Measurements from ENCODE around the gene PCDH9.
"Not testable (repeated sequence)": the region's sequence is repeated elsewhere in the genome, so short reads cannot be mapped to it uniquely, and the experiment has no call there.

Gene PCDH9

DNA sequence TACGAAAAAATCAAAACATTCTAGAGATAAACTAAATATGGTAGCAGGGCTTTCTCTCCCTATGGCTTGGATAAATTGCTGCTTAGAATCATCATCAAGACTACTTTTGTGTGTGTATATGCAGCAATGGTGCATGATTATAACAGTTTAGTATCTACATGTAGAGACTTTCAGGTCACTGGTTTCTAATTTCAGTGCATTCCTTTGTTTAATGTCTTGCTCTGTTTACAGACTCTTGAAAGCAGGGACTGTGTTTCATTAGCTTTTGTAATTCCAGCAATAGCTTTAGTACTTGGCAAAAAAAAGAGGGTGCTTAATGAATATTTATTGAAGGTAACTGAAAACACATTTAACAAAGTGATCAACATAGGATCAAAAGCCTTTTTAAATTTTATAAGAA lies 420.7 kb downstream of the PCDH9 start:
- no peak for DNase-seq

DNA sequence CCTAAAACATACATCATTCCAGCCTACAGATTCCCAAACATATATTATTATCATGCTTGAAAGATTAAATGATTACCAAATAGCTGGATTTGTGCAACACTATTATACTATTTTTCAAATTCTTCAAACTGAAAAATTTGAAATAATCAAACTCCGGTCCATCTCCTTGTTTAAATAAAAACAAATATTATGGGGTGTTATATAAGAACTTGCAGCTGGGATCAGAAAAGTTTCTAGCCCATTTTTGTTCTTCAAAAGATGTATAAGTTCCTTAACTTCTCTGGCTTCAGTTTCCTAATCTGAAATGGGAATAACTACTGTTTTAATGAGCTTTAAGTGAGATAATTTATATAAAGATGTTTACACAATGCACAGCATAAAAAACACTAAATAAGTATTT lies 422.9 kb downstream of the PCDH9 start:
- DNase-seq = no peak

DNA sequence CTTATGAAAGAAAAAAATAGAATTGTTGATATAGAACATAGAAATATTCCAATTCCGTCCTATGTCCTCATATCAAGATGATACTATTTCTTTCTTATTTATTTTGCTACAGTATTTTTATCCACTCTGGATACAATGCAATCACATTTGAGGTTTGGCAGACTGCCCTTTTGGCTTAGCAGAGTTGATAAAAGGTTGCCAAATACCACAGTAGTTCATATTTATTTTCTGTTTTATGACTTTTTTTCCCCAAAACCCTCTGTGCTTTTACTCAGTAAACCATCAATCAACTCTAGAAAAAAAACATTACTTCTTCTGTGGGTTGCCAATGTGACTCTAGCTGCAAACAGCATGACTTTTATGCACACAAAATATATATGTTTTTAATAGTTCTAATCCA lies 424.5 kb downstream of the PCDH9 start:
- DNase-seq = no peak

DNA sequence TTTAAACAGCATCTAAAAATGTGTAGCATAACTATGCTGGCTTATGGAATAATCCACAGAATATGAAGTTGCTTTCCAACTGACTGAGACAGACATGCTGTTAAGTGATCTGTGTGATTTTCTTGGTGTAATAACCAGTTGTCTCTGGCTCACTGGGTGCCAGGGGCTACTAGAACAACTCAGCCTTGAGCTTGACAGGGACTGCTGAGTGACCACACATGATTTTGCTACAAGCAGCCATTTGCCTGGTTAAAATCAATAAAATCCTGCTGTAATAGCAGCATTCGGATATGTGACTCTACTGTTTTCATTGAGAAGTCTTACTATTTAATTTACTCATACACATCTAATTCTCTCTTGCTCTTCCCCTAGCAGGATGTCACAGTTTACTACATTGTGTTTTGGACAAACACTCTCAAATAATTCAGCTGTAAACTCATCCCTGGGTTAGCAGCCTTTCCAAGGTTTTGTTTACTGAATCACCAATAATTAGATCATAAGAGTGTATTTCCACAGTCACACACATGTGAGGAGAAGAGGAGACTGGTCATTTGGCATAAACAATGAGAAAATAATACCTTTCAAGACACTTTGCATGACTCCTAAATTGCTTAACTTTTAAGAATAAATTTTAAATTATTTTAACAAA lies 426.2 kb downstream of the PCDH9 start:
- no peak for DNase-seq

DNA sequence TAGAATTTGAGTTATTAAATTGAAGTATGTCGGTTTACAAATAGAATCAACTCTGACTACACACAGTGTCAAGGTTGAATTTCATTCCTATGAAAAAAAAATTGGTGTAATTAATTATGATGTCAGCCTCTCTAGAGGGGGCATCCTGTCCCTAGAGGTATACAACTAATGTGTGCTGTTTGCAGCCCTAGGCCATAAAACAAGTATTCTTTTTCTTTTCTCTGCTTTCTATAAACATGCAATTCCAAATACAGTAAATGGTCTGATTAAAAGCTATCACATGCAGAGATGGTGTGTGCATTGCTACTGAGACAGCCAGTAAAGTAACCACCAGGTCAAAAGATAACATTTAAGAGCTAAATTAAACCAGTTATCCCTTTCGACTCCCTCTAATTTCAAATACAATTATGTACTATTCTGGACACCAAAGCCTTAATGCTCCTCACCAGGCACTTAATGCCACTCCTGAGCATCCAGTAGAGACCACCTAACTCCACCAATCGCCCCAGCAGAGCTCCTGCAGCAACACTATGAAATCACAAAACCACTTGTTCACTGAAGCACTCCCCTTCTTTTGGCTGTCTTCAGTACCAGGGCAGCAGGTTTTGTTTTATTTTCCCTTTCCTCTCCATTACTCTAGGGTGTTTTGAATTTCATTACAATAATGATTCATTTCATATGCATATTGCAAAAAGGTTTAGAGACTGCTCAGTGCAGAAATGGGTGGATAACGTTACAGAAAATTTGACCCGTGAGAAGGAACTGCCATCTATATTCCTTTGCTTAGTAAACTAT lies 426.9 kb downstream of the PCDH9 start:
- no peak for DNase-seq

DNA sequence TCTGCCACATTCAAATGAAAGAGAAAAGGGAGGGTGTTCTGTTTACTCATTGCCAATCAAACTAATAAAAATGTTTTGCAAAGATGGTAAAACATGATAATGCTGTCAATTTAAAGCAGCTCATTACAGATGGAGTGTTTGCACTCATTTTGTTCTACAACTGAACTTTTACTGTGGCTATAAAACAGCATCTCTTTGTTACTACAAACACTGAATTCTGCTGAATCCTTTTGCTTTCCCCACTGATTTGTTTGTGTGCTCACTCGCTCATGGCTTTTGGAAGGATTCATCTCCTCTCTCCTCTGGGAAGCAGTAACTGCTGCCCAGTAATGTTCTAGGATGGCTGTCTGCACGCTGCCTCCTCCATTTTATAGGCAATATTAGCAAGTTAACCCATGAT lies 434.5 kb downstream of the PCDH9 start:
- no peak for DNase-seq

- no peak for DNase-seq
Observed at GRCh38 chr13:66794340-66795031, 435.6 kb downstream of the PCDH9 start.

DNA sequence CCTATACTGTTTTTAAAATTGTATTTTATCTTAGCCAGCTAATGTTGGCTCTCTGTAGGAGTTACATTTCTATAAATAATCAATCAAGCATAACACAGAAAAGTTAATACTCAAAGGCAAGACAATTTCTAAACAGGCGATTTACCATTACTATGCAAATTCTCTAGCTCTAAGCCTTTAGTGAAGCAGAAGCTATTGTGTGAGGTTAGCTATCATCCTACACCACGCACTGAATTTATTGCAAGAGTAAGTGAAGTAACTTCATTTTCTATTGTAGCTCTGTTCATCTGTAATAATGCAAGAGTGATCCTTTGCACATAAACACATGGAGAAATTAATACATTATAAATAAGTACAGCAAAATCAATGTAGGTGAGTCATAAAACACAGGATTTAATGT lies 439.3 kb downstream of the PCDH9 start:
- DNase-seq = no peak

DNA sequence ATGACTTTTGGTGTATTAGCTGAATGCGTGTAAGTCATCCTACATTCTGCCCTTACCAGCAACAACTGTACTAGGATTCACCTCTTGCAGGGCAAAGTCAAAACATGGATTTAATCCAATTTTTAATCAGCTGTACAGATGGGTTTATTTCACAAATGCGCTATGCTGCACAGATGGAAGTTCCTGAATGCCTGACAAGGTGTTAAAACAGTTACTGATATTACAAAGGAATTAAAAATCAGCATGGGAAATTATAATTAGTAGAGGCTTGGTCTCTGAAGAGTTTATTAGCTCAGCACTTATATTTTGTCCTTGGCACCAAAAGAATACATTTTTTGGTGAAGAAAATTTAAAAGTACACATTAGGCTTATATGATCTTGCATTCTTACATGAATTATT lies 448.9 kb downstream of the PCDH9 start:
- no peak for DNase-seq

GRCh38 chr13:66780814-66781213 lies 449.3 kb downstream of the PCDH9 start:
- no peak for DNase-seq

- DNase-seq = no peak
Observed at GRCh38 chr13:66778461-66778860, 451.7 kb downstream of the PCDH9 start.

GRCh38 chr13:66775196-66775595 lies 454.9 kb downstream of the PCDH9 start:
- DNase-seq = no peak

DNA sequence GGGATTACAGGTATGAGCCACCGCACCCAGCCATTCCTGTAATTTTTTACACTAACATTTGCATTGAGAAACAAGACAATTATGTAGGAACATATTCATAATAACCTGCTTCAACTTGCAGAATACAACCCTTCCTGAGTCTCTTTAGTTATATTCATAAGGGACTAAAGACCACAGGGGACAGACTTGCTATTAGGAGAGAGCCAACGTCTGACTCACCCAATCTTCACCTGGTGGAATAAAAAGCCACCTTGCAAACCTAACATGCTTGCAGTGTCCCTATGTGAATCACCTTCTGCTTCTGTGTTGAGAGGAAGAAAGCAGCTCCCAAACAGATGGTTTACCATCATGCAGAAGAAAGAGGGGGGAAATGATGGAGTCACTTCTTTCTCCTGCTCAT lies 456.1 kb downstream of the PCDH9 start:
- DNase-seq = no peak

- DNase-seq = no peak
Observed at GRCh38 chr13:66765559-66765958, 464.6 kb downstream of the PCDH9 start.

- DNase-seq = not testable (repeated sequence)
Observed at GRCh38 chr13:66760678-66761077, 469.5 kb downstream of the PCDH9 start.

DNA sequence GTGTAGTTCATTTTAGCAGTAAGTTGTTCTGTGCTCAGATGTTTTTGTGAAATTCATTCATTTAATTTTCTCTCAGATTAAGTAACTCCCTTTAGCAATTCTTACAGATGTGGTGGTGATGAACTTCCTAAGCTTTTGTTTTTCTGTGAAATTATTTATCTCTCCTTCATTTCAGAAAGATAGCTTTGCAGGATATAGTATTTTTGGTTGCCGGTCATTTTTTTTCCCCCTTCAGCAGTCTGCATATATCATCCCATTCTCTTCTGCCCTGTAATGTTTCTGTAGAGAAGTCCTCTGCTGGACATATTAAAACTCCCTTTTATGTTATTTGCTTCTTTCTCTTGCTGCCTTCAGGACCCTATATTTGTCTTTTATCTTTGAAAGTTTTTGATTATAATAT lies 470.2 kb downstream of the PCDH9 start:
- no peak for DNase-seq

- DNase-seq = no peak
Observed at GRCh38 chr13:66751691-66752090, 478.4 kb downstream of the PCDH9 start.

DNA sequence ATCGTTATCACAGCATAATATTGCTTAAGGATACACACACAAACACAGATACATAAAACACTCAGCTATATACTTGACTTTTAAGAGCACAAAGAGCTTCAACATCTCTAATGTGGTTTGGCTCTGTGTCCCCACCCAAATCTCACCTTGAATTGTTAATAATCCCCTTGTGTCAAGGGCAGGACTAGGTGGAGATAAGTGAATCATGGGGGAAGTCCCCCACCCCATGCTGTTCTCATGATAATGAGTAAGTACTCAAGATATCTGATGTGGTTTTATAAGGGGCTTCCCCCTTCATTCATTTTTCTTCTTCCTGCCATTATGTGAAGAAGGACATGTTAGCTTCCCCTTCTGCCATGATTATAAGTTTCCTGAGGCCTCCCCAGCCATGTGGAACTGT lies 481.4 kb downstream of the PCDH9 start:
- no peak for DNase-seq

- no peak for DNase-seq
Observed at GRCh38 chr13:66745307-66745706, 484.8 kb downstream of the PCDH9 start.

DNA sequence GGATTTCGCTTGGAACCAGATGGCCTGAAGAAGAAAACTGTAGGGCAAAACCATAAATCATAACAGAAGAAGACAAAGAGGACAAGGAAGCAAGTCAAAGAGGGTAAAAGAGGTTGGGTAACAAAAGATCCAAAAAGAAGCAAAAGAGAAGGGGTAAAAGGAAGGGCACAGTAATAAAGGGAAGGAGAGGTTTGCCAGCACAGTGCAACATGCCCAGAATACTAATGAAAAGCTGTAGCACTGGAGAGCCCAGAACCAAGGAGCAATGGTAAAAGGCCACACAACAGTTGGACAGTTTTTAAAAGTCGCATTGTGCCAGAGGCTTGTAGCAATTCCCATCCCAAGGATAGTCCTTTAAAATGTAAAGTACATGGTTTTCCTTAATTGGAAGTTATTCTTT lies 506.6 kb downstream of the PCDH9 start:
- DNase-seq = no peak

- no peak for DNase-seq
Observed at GRCh38 chr13:66716538-66716937, 513.6 kb downstream of the PCDH9 start.

DNA sequence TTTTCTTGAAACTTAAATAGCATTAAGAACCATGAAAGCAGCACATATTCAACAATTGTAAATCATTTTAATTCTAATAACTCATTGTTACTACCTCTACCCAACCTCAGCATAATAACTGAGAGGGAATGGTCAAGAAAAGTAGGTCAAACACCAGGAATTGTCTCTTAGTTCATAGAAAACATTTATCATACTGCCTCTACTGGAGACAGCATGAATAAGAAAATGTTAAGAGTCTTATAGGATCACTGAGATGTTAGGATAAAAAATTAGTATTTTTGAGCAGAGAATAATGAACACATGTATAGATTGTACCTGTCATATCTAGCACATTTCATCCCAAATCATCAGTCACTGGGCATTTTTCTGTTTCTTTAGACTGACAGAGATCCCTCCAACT lies 515.3 kb downstream of the PCDH9 start:
- no peak for DNase-seq

DNA sequence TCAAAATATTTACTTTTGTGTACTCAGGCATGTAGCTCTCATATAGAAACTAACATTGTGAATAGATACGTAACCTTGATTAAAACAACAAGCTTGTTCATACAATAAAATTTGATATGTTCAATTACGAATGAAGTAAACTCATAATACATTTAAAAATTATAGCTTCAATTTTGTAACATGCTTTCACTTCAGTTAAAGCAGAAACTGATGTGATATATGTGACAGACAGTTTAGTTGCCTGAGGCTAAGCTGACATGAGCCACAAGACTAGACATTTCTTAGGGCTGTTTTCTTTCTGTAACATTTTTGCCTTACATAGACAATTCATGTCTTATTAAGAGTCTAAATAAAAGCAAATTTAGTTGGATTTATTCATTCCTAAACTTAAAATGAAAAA lies 526.0 kb downstream of the PCDH9 start:
- DNase-seq = no peak

- no peak for DNase-seq
Observed at GRCh38 chr13:66703597-66703996, 526.5 kb downstream of the PCDH9 start.
